GM20000 (cell line): Measurements from ENCODE around the gene SCPEP1.

Experiments used
- DNase-seq: peaks from one replicate; pipeline ENCODE4 v3.0.0; 2012; ENCODE audit warnings: low spot score
- TF ChIP-seq, protein P1 (sequence below): IDR thresholded peaks from 2 replicates; pipeline ENCODE4 v1.5.1; 2012; ENCODE audit warnings: mild to moderate bottlenecking, control low read depth; ENCODE audit errors: extremely low read depth, missing control alignments

Gene SCPEP1

DNA sequence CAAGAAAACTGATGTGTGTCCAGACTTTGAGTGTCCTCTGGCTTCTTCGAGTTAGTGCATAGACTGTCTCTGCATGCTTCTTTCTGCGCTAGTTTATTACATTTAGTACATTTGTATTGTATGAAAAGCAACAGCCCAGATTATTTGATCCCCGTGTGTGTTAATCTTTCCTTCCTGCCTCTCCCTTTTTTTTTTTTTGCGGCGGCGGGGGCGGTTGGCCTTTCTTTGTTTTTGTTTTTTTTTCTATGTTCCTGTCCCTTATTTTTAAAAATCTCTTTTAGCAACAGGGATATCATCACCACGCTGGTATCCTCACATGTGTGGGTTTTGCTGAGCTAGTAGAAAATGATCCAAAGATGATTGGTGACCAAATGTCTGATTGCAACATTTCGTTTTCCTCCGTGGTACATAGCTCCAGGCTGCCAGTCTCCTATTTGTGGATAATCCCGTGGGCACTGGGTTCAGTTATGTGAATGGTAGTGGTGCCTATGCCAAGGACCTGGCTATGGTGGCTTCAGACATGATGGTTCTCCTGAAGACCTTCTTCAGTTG lies 9.4 kb downstream of the SCPEP1 start:
- TF ChIP-seq, protein P1, sequence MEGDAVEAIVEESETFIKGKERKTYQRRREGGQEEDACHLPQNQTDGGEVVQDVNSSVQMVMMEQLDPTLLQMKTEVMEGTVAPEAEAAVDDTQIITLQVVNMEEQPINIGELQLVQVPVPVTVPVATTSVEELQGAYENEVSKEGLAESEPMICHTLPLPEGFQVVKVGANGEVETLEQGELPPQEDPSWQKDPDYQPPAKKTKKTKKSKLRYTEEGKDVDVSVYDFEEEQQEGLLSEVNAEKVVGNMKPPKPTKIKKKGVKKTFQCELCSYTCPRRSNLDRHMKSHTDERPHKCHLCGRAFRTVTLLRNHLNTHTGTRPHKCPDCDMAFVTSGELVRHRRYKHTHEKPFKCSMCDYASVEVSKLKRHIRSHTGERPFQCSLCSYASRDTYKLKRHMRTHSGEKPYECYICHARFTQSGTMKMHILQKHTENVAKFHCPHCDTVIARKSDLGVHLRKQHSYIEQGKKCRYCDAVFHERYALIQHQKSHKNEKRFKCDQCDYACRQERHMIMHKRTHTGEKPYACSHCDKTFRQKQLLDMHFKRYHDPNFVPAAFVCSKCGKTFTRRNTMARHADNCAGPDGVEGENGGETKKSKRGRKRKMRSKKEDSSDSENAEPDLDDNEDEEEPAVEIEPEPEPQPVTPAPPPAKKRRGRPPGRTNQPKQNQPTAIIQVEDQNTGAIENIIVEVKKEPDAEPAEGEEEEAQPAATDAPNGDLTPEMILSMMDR: no peak
- no peak for DNase-seq

DNA sequence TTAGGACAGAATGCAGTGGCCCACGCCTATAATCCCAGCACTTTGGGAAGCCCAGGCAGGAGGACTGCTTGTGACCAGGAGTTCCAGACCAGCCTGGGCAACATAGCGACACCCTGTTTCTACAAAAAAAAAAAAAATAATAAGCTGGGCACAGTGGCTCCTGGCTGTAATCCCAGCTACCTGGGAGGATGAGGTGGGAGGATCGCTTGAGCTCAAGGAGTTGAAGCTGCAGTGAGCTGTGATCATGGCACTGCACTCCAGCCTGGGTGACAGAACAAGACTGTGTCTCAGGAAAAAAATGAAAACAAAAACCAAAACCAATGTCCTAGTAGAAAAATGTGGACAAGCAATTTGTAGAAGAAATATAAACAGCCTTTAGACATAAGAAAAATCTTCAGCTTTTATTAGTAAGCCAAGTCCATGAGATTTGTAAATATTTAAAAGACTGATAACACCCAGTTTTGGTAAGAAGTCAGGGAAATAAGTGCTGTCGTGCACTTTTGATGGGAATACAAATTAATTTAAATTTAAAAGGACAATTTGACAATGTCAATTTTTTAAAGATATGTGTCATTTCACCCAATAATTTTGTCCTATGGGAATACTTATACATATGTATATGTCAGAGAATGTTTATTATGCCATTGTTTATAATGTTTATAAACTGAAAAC lies 11.1 kb downstream of the SCPEP1 start:
- DNase-seq: no peak
- TF ChIP-seq, protein P1: no peak

DNA sequence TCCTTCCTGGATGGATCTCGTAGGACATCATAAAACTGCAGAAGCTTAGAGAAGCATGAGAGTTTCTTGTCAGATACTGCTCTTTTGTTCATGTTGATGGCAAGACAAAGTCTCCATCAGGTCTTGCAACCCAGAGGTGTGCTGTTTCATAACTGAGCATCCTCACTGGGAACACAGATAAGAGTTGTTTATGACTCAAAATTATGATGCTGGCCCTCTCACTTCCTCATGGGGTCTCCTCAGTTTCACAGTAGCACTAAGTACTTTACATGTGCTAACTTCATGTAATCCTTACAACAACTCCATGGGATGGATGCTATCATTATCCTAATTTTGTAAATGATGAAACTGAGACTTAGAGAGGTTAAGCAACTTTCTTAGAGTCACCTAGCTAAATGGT lies 14.4 kb downstream of the SCPEP1 start:
- TF ChIP-seq, protein P1: no peak

DNA sequence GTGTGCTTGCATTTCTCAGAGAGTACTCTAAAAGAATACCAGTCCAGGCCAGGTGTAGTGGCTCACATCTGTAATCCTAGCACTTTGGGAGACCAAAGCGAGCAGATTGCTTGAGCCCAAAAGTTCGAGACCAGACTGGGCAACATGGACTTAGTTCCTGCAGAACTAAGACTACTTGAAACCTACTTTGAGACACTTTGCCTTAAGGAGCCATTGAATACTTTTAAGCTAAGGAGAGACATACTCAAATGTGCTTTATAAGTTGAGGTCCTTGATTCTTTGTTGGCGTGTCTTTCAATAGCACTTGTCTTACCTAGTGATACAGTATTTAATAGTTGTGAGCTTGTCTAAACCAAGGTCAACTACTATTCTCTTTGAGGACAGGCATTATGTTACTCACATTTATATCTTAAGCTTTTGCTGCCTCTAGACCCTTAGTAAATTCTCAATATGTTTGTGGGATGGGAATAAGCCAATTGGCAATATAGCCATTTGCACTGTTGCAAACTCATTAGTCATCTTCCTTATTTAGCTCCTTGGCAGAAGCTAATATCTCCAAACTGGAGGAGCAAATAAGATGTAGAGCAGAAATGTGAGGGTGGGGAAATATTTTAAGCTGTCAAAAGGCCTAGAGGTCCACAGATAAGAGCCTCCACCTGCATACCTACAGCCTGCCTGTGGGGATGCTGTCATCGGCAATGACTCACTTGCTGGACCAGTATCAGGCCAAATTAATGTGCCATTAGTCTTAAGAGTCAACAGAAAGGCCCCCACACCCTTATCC lies 16.3 kb downstream of the SCPEP1 start:
- TF ChIP-seq, protein P1: no peak
- DNase-seq: no peak

More for the DNA sequence above, 14.4 kb downstream of the SCPEP1 start:
- no peak for DNase-seq

DNA sequence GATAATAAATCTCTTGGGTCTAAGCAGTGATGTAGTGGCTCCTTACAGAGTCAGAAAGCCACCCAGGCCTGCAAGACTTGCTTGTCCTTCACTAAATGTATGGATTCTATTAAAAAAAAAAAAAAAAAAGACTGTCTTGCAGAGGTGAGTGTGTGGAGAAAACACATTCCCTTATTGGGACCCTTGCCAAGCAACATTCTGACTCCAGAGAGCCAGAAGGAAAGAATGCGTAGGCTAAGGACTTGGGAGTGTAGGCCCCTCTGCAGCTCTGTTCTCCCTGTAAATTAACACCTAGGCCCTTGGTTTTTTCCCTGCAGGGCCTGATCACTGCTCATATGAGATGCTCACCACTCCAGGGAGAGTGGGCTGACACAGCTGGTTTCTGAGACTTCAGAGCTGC lies 17.8 kb downstream of the SCPEP1 start:
- TF ChIP-seq, protein P1: no peak
- DNase-seq: no peak

DNA sequence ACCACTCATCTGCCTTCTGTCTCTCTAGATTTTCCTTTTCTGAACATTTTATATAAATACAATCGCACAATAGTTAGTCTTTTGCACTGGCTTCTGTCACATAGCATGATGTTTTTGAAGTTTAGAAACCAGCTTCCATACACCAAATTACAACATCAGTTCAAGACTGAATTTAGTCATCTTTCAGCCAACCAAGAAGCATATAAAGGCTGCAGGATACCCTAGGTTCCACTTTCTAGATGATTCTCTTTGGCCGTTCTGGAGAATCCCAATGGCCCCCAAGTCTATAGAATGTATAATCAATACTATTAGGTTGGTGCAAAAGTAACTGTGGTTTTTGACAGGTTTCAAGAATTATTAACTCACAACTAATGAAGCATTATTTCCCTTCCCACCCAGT lies 19.4 kb downstream of the SCPEP1 start:
- TF ChIP-seq, protein P1: no peak
- DNase-seq: no peak

DNA sequence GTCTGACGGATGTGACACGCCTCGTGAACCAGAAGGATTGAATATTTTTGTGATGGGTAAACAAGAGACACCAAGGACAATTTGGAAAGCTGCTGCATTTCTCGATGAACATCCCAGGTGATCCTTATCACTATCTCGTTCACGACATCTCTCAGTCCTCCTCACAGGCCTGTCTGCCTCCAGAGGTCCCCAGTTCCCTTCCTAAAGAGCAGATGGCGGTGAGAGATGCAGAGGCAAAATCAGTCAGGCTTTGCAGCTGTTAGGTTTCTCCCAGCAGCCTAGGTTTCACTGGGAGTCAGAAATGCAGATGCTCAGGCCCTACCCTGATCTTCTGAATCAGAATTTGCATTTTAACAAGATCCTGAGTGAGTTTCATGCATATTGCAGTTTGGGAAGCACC lies 23.6 kb downstream of the SCPEP1 start:
- no peak for DNase-seq
- TF ChIP-seq, protein P1: no peak
